ENCODE results near the gene AGPAT1. TPM values are rescaled to one million over a fixed set of nuclear protein-coding genes. Genes with fewer than 3 reads are reported as not detected.
"Not testable (repeated sequence)": the region's sequence is repeated elsewhere in the genome, so short reads cannot be mapped to it uniquely, and the experiment has no call there.

The AGPAT1 gene
- polyA plus RNA-seq, 5 donors = 65.1 to 83.4 (median 71.7) TPM

- DNase-seq = no peak
Measured at GRCh38 chr6:32149932-32150870, 25.7 kb downstream of the AGPAT1 start.

GRCh38 chr6:32149092-32149755 lies 26.7 kb downstream of the AGPAT1 start:
- no peak for DNase-seq

DNA sequence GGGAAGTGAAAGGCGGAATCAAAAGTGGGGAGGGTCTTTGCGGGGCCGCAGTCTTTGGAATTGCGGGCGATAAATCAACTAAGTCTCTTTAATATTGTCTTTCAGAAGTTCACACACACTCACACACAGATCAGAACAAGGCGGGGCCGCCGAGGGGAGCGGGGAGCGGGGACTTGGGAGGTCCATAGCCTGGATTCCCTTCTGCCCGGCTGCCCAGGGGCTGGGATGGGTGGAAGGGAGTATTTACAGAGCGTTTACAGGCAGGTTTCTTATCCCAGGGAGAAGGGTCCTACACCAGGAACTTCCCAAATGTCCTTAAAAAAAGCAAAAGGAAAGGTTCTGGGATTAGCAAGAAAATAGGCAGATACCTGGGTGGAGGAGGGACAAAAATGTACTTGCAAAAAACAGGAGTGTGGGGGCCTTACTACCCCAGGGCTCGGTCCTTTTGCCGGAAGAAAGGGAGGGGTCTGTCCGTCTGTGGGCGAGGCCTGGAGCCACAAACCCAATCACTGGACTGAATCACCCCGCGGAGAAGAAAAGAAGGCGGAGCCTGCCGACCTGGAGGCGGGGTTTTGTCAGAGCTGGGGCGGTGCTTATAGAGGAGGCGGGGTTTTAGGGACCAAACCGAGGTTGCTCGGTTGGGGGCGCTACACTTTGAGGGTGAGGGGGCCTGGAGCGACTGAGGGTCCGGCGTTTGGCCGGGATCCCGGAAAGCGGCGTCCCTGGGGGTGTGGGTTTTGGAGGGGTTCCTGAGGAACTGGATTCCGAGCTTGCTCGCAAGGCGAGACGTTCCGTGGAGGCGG lies 27.4 kb downstream of the AGPAT1 start:
- DNase-seq = no peak

DNA sequence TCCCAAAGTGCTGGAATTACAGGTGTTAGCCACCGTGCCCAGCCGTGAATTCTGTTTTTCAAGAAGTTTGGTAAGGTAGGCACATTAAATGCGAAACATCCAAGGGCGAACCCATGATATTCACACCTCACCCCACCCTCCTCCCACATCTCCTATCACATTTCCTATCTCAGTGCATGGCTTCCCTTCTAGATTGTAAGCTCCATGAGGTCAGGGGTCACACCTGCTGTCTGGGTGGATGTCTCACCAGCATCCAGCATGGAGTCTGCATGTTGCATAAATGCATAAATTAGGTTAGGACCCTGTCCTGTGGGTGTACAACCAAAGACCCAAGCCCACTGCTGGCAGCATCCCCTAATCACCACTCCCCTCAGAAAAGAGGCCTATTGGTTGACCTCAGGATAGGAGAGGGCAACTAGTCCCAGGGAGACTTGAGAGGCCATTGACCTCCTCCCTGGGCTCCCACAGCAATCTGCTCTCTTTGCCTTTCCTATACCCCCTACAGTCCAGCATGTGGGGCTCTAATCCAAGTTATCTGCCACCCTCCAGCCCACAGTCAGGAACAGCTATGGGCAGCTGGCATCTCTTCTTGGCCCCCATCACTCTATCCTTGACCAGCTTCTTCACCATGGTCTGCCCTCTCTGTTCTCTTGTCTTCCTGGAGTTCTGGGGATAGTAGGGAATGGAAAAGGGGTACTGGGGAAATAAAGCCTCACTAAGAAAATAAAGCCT lies 28.3 kb downstream of the AGPAT1 start:
- no peak for DNase-seq

DNA sequence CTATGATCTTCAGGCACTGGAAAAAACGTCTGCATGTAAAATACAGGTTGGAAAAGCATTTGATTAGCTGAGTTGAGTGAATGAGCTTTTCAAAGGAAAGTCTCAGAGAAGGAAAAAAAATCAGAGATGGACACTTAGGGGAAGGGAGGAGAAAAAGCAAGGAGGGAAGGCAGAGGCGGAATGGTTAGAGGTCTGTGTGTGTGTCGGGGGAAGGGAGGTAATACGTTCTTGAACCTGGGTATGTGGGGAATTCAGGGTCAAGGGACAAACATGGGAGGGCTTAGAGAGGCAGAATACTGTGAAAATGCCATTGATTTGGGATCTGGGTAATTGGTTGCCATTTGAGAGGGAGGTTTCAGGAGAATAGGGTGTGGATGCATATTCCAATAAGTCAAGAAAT lies 29.2 kb downstream of the AGPAT1 start:
- DNase-seq = no peak

- DNase-seq = no peak
Measured at GRCh38 chr6:32146287-32146686, 29.6 kb downstream of the AGPAT1 start.

DNA sequence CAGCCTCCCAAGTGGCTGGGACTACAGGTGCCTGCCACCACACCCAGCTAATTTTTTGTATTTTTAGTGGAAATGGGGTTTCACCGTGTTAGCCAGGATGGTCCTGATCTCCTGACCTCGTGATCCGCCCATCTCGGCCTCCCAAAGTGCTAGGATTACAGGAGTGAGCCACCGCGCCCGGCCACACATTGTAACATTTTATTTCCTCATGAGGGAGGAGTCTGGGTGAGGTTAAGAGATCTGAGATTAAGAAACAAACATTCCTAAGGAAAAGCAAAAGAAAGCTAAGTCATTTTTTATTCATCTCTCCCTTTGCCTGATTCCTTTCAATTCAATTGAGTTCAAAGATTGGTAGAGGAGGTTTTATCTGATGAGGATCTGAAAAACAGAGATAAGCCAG lies 31.6 kb downstream of the AGPAT1 start:
- not testable (repeated sequence) for DNase-seq

DNA sequence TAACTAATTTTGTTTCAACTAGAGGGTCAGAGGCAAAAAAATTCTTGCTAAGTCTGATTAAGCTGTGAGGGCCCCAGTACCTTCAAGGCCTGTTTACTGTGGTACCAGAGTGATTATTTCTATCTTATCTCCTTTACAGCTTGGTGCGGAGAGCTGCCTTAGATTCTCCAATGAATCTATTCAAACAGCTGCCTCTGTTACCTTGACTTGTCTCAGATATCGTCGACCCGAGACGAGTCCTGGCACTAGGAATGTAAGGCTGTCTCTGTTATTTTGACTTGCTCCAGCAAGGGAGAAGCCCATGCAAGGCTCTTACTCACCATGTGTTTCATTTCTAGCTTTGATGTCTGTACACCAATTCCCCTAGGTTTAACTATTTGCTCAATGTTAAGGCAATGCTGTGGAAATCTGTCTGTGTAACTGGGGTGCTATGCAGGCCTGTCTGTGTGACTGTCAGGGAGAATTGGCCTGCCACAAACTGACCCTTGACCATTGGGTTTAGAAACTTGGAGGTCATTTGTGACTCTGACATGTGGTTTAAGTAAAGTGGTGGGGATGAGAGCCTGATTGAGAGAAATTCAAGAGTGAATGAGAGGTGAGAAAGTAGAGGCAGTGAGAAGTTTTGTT lies 35.4 kb downstream of the AGPAT1 start:
- no peak for DNase-seq

- no peak for DNase-seq
Measured at GRCh38 chr6:32139590-32139989, 36.3 kb downstream of the AGPAT1 start.

GRCh38 chr6:32137454-32137853 lies 38.4 kb downstream of the AGPAT1 start:
- DNase-seq = no peak

GRCh38 chr6:32133786-32134185 lies 42.1 kb downstream of the AGPAT1 start:
- no peak for DNase-seq

DNA sequence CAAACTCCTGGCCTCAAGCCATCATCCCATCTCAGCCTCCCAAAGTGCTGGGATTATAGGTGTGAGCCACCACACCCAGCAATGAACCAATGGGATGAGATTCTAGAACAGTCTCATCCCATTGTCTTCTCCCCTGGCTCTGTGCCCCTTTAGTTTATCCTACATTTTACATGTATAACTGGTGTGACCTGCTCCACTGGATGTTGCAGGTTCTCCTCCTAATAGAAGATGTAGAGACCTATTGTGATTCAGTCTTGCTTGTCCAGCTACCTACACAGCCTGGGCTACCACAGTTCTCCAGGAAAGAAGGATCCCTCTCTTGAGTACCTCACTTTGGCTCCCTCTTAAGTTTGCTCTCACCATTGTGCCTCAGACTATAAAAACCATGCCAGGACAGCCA lies 43.8 kb downstream of the AGPAT1 start:
- no peak for DNase-seq

- no peak for DNase-seq
Measured at GRCh38 chr6:32131439-32131948, 44.4 kb downstream of the AGPAT1 start.

DNA sequence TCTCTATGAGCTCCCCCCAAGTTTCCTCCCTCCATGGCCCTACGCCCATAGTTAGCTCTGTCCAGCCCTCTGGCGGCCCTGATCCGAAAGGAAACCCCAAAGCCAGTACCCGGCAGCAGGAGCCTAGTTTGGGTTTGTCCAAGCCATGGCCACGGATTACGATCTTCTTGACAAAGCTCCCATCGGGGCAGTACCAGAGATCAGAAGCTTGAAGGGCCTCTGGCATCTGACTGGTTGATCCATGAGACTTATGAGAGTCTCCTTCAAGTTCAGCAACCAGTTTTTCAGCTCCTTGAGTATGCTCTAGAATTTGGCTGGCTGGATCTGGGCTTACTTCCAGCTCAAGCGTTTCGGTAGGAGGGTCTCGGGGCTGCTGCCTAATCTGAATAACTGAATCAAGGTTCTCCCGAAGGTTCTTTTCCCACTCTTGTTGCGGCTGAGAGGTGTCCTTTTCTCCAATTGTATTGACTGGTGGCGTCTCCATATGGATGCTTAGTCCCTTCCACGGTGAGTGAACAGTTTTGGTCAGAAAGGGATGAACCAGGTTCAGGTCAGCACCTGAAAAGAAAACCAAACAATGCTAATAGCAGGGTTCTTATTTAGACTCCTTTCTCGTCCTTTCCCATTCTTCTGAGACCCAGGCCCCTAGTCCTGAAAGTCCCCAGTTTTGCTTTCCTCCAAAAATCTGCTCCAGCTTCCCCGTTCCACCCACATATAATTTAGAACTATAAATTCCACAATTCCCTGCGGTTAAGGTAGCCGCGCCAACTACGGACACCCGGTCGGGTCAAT lies 46.4 kb downstream of the AGPAT1 start:
- DNase-seq = no peak

GRCh38 chr6:32128751-32129296 lies 47.1 kb downstream of the AGPAT1 start:
- DNase-seq = no peak

- peak; percentile 96 to 98 for DNase-seq
Measured at GRCh38 chr6:32127717-32128592, 47.9 kb downstream of the AGPAT1 start, which contains the start of gene ATF6B. Gene ATF6B (minus strand): TSS chr6:32128246. CDS start chr6:32128207, 39 bp downstream.

- no peak for DNase-seq
Measured at GRCh38 chr6:32127409-32127716, 48.5 kb downstream of the AGPAT1 start.

DNA sequence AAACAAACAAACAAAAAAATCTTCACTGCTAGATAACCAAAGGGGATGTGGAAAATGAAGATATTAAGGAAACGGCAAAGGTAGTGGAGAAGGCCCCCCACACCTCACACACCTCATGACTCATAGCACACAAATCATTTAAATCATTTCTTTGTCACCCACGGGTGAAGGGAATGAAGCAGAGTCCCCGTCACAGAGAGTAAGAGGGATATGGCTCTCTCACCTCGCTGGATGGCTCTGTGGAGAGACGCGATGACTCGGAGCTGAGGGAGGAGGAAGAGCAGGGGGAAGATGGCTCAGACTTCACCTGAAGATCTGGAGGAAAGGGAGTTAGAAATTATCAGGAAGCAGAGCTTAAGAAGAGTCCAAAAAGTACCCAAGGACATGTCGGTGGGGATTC lies 49.0 kb downstream of the AGPAT1 start:
- no peak for DNase-seq

DNA sequence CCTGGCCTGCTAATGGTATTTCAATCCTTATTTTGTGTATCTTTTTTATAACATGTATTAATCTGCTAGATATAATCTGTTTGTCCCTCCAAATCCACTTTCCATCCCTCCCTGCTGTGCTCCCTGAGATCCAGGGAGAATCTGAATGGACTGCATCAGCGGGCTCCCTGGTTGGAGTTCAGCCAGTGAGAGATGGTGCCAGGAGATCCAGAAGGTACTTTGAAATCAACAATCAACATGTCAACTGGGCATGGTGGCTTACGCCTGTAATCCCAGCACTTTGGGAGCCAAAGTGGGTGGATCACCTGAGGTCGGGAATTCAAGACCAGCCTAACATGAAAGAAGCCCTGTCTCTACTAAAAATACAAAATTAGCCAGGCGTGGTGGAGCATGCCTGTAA lies 52.2 kb downstream of the AGPAT1 start:
- no peak for DNase-seq

Data from right lung (tissue), 5 donors.